Endothelial cell of umbilical vein (primary cell): ENCODE results near the gene SORL1. TPM values are rescaled to one million over a fixed set of nuclear protein-coding genes. Genes with fewer than 3 reads are reported as not detected.

Experiments used
- BruUV-seq: library from RNA; stranded (reverse); fragments of 400-500 nt; replicated peaks from 2 replicates; lab custom pipeline; 2021; lab: Mats Ljungman, UMichigan
- CTCF ChIA-PET: fragments of 300-600, 350-600 bp; sonication (Branson Sonifier 250); formaldehyde crosslinking; loops from one replicate; lab custom pipeline; 2021; ENCODE audit warnings: antibody characterized with exemption, inconsistent platforms; lab: Charles Lee
- POLR2A ChIA-PET: fragments of 300-600, 350-600 bp; sonication (Branson Sonifier 250); formaldehyde crosslinking; loops from one replicate; lab custom pipeline; 2021; ENCODE audit warnings: antibody characterized with exemption, inconsistent platforms; lab: Charles Lee
- DNase-seq: peaks from one replicate; pipeline ENCODE4 v3.0.0-alpha.2; 2011; ENCODE audit warnings: low read depth, low spot score
- FAIRE-seq: peaks from 2 replicates; lab custom pipeline; 2011; peaks lifted over from hg19 to GRCh38; lab: Jason Lieb, UNC
- H2AFZ ChIP-seq: 2 replicates; pipeline ENCODE4 v1.6.0; 2012; ENCODE audit warnings: low read depth, low read length, control low read depth, inconsistent platforms
- H3K27ac ChIP-seq: 2 replicates; pipeline ENCODE4 v1.5.1; 2011; ENCODE audit warnings: low read depth, mild to moderate bottlenecking, control low read depth, low read length, moderate library complexity; ENCODE audit not compliant: insufficient read depth
- H3K27me3 ChIP-seq, 2 experiments: 2 replicates each; pipeline versions ENCODE4 v1.6.0 to v1.6.1; 2011; ENCODE audit warnings: low read length in 2 of 2, mixed read lengths in 1 of 2; ENCODE audit not compliant: control insufficient read depth in 2 of 2, insufficient read depth in 2 of 2
- H3K36me3 ChIP-seq, 2 experiments: 2 replicates in 1 of 2; 3 replicates in 1 of 2; pipeline ENCODE4 v1.5.1; 2011; ENCODE audit warnings: low read length in 2 of 2, mild to moderate bottlenecking in 1 of 2, moderate library complexity in 1 of 2; ENCODE audit not compliant: control insufficient read depth in 2 of 2, insufficient read depth in 2 of 2; ENCODE audit errors: extremely low read depth in 1 of 2
- H3K4me1 ChIP-seq: 3 replicates; pipeline ENCODE4 v1.5.1; 2011; ENCODE audit warnings: mild to moderate bottlenecking, low read length; ENCODE audit not compliant: control insufficient read depth, insufficient read depth; ENCODE audit errors: extremely low read depth
- H3K4me2 ChIP-seq: 2 replicates; pipeline ENCODE4 v1.6.1; 2011; ENCODE audit warnings: low read length, control low read depth, mixed read lengths; ENCODE audit not compliant: insufficient read depth
- H3K4me3 ChIP-seq, 3 experiments: fragments of 200-600 bp in 1 of 3; sonication (generic), shearing (Covaris generic) in 1 of 3; replicated peaks in 1 of 3; 2 replicates each; pipeline ENCODE4 v1.5.1; 2011 to 2016; ENCODE audit warnings: control low read depth in 3 of 3, low read length in 3 of 3, mild to moderate bottlenecking in 2 of 3, inconsistent platforms in 1 of 3, low read depth in 1 of 3, moderate library complexity in 1 of 3; ENCODE audit not compliant: insufficient read depth in 1 of 3
- H3K79me2 ChIP-seq: 2 replicates; pipeline ENCODE4 v1.6.0; 2012; ENCODE audit warnings: low read length, inconsistent platforms; ENCODE audit not compliant: control insufficient read depth, insufficient read depth
- H3K9ac ChIP-seq: replicated peaks from 2 replicates; pipeline ENCODE3; 2011; ENCODE audit warnings: low read length, control low read depth; ENCODE audit not compliant: insufficient read depth; ENCODE audit errors: extremely low read depth
- H3K9me1 ChIP-seq: replicated peaks from 3 replicates; pipeline ENCODE4 v1.6.0; 2011; ENCODE audit warnings: mild to moderate bottlenecking, low read length; ENCODE audit not compliant: control insufficient read depth, insufficient read depth; ENCODE audit errors: extremely low read depth
- H3K9me3 ChIP-seq: replicated peaks from 2 replicates; pipeline ENCODE4 v1.5.1; 2012; ENCODE audit warnings: low read length, inconsistent platforms; ENCODE audit not compliant: control insufficient read depth, insufficient read depth
- H4K20me1 ChIP-seq: replicated peaks from 2 replicates; pipeline ENCODE3; 2011; ENCODE audit warnings: mild to moderate bottlenecking, low read length; ENCODE audit not compliant: control insufficient read depth, insufficient read depth; ENCODE audit errors: extremely low read depth
- CTCF ChIP-seq, 2 donors: IDR thresholded peaks; 1 replicate in 1 of 2; 2 replicates in 1 of 2; pipeline ENCODE4 v1.5.1; 2011; ENCODE audit warnings: low read length in 2 of 2, mild to moderate bottlenecking in 2 of 2, moderate library complexity in 2 of 2, control low read depth in 1 of 2, inconsistent platforms in 1 of 2, low read depth in 1 of 2; ENCODE audit not compliant: insufficient read depth in 1 of 2; ENCODE audit errors: extremely low read depth in 1 of 2
- EZH2 ChIP-seq: IDR thresholded peaks from 2 replicates; pipeline ENCODE4 v1.6.1; 2012; ENCODE audit warnings: borderline replicate concordance, low read depth, mild to moderate bottlenecking, moderate library complexity, low read length, inconsistent platforms; ENCODE audit not compliant: severe bottlenecking
- FOS ChIP-seq: IDR thresholded peaks from 2 replicates; pipeline ENCODE4 v1.6.1; 2011; ENCODE audit warnings: mild to moderate bottlenecking, low read length, moderate library complexity, borderline replicate concordance; ENCODE audit not compliant: insufficient read depth
- GATA2 ChIP-seq: IDR thresholded peaks from 2 replicates; pipeline ENCODE4 v1.7.0; 2011; ENCODE audit warnings: low read depth, mild to moderate bottlenecking, moderate library complexity, mixed read lengths, low read length; ENCODE audit not compliant: insufficient read length, insufficient read depth
- JUN ChIP-seq: IDR thresholded peaks from 2 replicates; pipeline ENCODE4 v1.6.1; 2011; ENCODE audit warnings: borderline replicate concordance, low read depth; ENCODE audit not compliant: insufficient read length, insufficient read depth
- MAX ChIP-seq: IDR thresholded peaks from 2 replicates; pipeline ENCODE4 v1.6.1; 2011; ENCODE audit not compliant: insufficient read depth, insufficient read length
- MYC ChIP-seq: IDR thresholded peaks from one replicate; pipeline ENCODE4 v1.6.1; 2011; ENCODE audit warnings: mild to moderate bottlenecking, low read depth, low read length
- POLR2A ChIP-seq: IDR thresholded peaks from 2 replicates; pipeline ENCODE4 v1.6.1; 2012; ENCODE audit warnings: low read depth, mild to moderate bottlenecking, control low read depth, low read length
- POLR2AphosphoS5 ChIP-seq: IDR thresholded peaks from 2 replicates; pipeline ENCODE4 v1.6.1; 2012; ENCODE audit warnings: low read depth, mild to moderate bottlenecking, control low read depth, low read length, moderate library complexity; ENCODE audit not compliant: insufficient read depth
- dilution Hi-C: fragments of 300-500 bp; cut with MboI; formaldehyde crosslinking; loops from one replicate; pipeline ENCODE4 v1.15.0; 2019; ENCODE audit warnings: low sequenced_read_pairs; ENCODE audit not compliant: extremely low pct_ligation_motif_present
- intact Hi-C: fragments of 100-400 bp; cut with micrococcal nuclease; formaldehyde crosslinking; loops from one replicate; pipeline ENCODE4 v1.10.0; 2022
- polyA plus RNA-seq, 4 experiments: library from polyadenylated mRNA; depleted of rRNA in 3 of 4; stranded (reverse) in 3 of 4; unstranded in 1 of 4; fragments of >200 nt; gene quantifications; 2 replicates each; pipeline versions ENCODE4 v1.2.1 to v1.2.3, GENCODE V29; 2011 to 2012; ENCODE audit warnings: missing spikeins in 1 of 4
- total RNA-seq: library from RNA; stranded (reverse); gene quantifications from 2 replicates; pipeline ENCODE4 v1.2.3, GENCODE V29; 2021

SORL1 gene
- total and polyA plus RNA-seq, 2 donors (not counting 3 experiments of a cell fraction or from before 2014, with no cell fraction given) = 0.17 to 0.31 TPM

DNA sequence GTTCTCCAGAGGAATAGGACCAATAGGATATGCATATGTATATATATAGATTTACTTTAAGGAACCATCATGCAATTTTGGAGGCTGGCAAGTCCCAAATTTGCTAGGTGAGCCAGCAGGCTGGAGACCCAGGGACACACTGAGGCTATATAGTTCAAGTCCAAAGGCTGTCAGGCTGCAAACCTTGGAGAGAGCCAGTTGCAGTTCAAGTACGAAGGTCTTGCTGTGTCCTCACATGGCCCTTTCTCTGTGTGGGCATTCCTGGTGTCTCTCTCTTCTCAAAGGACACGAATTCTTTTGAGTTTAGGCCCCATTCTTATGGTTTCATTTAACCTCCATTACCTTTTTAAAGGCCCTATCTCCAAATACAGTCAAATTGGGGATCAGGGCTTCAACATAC, 135.1 kb downstream of the SORL1 start:
- Histone ChIP-seq H3K9me3 (no peaks in the 10 kb centered on the region), H4K20me1 (no peaks in the 10 kb centered on the region), H3K4me1 (no peaks in the 10 kb centered on the region), H2AFZ (no peak overlapping the region), H3K79me2 (no peaks in the 10 kb centered on the region), H3K4me3 (no peak overlapping the region), H3K9me1 (no peaks in the 10 kb centered on the region), H3K27me3 (peaks cover 0 to 10% of the 10 kb centered on the region in 2 experiments), H3K9ac (no peak overlapping the region), H3K36me3 (no peaks in the 10 kb centered on the region), H3K27ac (no peak overlapping the region), H3K4me2 (no peak overlapping the region)
- intact Hi-C loops = no loop called here
- BruUV-seq = no TSS peak
- TF ChIP-seq GATA2 (no peak), MAX (no peak), CTCF (IDR thresholded peaks at IDR 0.05; ENCODE audit: extremely low read depth in 1 of 2, insufficient read depth in 1 of 2, low read depth in 1 of 2, low read length in 2 of 2) (no peak), POLR2A (no peak), JUN (no peak), MYC (no peak), EZH2 (no peak), FOS (no peak), POLR2AphosphoS5 (no peak)
- ChIA-PET POLR2A (no interaction called here), CTCF (interaction anchor here (2.5 kb wide), 1 partner anchor 267 kb away, joined by 7 read pairs; no protein-coding TSS in a partner anchor)
- no peak for FAIRE-seq
- no peak for DNase-seq
- dilution Hi-C loops = no loop called here
